ENCODE data around the gene MGAT5B.

DNA sequence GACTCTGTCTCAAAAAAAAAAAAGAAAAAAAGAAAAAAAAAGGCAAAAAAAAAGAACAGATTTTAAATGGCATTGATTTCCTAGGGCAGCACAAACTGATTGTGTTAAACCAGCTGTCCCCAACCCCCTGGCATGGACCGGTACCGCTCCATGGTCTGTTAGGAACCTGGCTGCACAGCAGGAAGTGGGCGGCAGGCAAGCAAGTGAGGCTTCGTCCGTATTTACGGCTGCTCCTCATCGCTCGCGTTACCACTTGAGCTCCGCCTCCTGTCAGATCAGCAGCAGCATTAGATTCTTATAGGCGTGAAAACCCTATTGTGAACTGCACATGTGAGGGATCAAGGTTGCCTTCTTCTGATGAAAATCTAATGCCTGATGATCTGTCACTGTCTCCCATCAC is 26.6 kb downstream of the MGAT5B start:
- TF ChIP-seq, protein P1, sequence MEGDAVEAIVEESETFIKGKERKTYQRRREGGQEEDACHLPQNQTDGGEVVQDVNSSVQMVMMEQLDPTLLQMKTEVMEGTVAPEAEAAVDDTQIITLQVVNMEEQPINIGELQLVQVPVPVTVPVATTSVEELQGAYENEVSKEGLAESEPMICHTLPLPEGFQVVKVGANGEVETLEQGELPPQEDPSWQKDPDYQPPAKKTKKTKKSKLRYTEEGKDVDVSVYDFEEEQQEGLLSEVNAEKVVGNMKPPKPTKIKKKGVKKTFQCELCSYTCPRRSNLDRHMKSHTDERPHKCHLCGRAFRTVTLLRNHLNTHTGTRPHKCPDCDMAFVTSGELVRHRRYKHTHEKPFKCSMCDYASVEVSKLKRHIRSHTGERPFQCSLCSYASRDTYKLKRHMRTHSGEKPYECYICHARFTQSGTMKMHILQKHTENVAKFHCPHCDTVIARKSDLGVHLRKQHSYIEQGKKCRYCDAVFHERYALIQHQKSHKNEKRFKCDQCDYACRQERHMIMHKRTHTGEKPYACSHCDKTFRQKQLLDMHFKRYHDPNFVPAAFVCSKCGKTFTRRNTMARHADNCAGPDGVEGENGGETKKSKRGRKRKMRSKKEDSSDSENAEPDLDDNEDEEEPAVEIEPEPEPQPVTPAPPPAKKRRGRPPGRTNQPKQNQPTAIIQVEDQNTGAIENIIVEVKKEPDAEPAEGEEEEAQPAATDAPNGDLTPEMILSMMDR (conservative IDR thresholded peaks at IDR 0.05; ENCODE audit: low read depth in 2 of 2), result no peak
- TF ChIP-seq POLR2AphosphoS5 (IDR thresholded peaks at IDR 0.05; ENCODE audit: low read depth), result no peak
- TF ChIP-seq, protein P2, sequence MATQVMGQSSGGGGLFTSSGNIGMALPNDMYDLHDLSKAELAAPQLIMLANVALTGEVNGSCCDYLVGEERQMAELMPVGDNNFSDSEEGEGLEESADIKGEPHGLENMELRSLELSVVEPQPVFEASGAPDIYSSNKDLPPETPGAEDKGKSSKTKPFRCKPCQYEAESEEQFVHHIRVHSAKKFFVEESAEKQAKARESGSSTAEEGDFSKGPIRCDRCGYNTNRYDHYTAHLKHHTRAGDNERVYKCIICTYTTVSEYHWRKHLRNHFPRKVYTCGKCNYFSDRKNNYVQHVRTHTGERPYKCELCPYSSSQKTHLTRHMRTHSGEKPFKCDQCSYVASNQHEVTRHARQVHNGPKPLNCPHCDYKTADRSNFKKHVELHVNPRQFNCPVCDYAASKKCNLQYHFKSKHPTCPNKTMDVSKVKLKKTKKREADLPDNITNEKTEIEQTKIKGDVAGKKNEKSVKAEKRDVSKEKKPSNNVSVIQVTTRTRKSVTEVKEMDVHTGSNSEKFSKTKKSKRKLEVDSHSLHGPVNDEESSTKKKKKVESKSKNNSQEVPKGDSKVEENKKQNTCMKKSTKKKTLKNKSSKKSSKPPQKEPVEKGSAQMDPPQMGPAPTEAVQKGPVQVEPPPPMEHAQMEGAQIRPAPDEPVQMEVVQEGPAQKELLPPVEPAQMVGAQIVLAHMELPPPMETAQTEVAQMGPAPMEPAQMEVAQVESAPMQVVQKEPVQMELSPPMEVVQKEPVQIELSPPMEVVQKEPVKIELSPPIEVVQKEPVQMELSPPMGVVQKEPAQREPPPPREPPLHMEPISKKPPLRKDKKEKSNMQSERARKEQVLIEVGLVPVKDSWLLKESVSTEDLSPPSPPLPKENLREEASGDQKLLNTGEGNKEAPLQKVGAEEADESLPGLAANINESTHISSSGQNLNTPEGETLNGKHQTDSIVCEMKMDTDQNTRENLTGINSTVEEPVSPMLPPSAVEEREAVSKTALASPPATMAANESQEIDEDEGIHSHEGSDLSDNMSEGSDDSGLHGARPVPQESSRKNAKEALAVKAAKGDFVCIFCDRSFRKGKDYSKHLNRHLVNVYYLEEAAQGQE (IDR thresholded peaks at IDR 0.05; ENCODE audit: unreplicated experiment), result no peak
- TF ChIP-seq EZH2 (IDR thresholded peaks at IDR 0.05; ENCODE audit: low read depth, unreplicated experiment), result no peak
- no peak for TF ChIP-seq ZNF462 (CRISPR knock-in tag; IDR thresholded peaks at IDR 0.05)
- TF ChIP-seq EZH2phosphoT487 (IDR thresholded peaks at IDR 0.05; ENCODE audit: unreplicated experiment), result no peak
- no peak for TF ChIP-seq CREB1 (CRISPR knock-in tag; IDR thresholded peaks at IDR 0.05; ENCODE audit: low read depth)
